Measurements from ENCODE around the gene ARL15. TPM values are rescaled to one million over a fixed set of nuclear protein-coding genes. Genes with fewer than 3 reads are reported as not detected.

ARL15 gene
- total RNA-seq, 4 donors from 2014 or later = 8.5 to 19.1 (median 12.0) TPM

- intact Hi-C loops (cut with DNase I) = no loop called here
- peaks cover 0 to 60% (median 0%) of the 10 kb centered on the region in 3 donors for H3K4me1 ChIP-seq
- H3K36me3 ChIP-seq = no peaks in the 10 kb centered on the region
- no peaks in the 10 kb centered on the region for H3K27me3 ChIP-seq
- TF ChIP-seq CTCF (IDR thresholded peaks at IDR 0.05) = no peak
- no peak for TF ChIP-seq POLR2A (IDR thresholded peaks at IDR 0.05)
- H3K4me3 ChIP-seq = no peak overlapping the region
- H3K27ac ChIP-seq = peak overlapping the region in 1 of 4 donors; percentile 14
- H3K9me3 ChIP-seq = no peaks in the 10 kb centered on the region
- no peak for DNase-seq
- 66 to 83% methylated on average over 8 of the region's 8 CpGs for WGBS, 2 donors
These were observed 14.6 kb downstream of the ARL15 start for GRCh38 chr5:54295651-54296276.

- DNase-seq = no peak
- Histone ChIP-seq H3K4me3 (no peak overlapping the region), H3K9me3 (no peaks in the 10 kb centered on the region), H3K27ac (no peak overlapping the region), H3K36me3 (no peaks in the 10 kb centered on the region), H3K4me1 (peaks cover 0 to 60% (median 0%) of the 10 kb centered on the region in 3 donors), H3K27me3 (no peaks in the 10 kb centered on the region)
- intact Hi-C loops (cut with DNase I) = no loop called here
- 80 to 91% methylated on average over 4 of the region's 5 CpGs for WGBS, 2 donors
- TF ChIP-seq POLR2A (IDR thresholded peaks at IDR 0.05) (no peak), CTCF (IDR thresholded peaks at IDR 0.05) (no peak)
These were observed 16.2 kb downstream of the ARL15 start for GRCh38 chr5:54294097-54294667.

GRCh38 chr5:54292866-54293265, 17.5 kb downstream of the ARL15 start:
- peaks cover 0 to 60% (median 0%) of the 10 kb centered on the region in 3 donors for H3K4me1 ChIP-seq
- no peaks in the 10 kb centered on the region for H3K36me3 ChIP-seq
- TF ChIP-seq POLR2A (IDR thresholded peaks at IDR 0.05) = no peak
- no peak for TF ChIP-seq CTCF (IDR thresholded peaks at IDR 0.05)
- intact Hi-C loops (cut with DNase I) = no loop called here
- H3K9me3 ChIP-seq = no peaks in the 10 kb centered on the region
- 64 to 77% methylated on average over 1 of the region's 1 CpG for WGBS, 2 donors
- no peaks in the 10 kb centered on the region for H3K27me3 ChIP-seq
- no peak overlapping the region for H3K4me3 ChIP-seq
- no peak overlapping the region for H3K27ac ChIP-seq
- no peak for DNase-seq

GRCh38 chr5:54291498-54291897, 18.9 kb downstream of the ARL15 start:
- intact Hi-C loops (cut with DNase I) = no loop called here
- 64 to 73% methylated on average over 3 of the region's 3 CpGs for WGBS, 2 donors
- no peak overlapping the region for H3K4me3 ChIP-seq
- H3K27me3 ChIP-seq = no peaks in the 10 kb centered on the region
- H3K36me3 ChIP-seq = no peaks in the 10 kb centered on the region
- no peak for TF ChIP-seq CTCF (IDR thresholded peaks at IDR 0.05)
- no peak for TF ChIP-seq POLR2A (IDR thresholded peaks at IDR 0.05)
- peak overlapping the region in 1 of 4 donors; percentile 13 for H3K27ac ChIP-seq
- H3K9me3 ChIP-seq = no peaks in the 10 kb centered on the region
- no peak for DNase-seq
- peaks cover 0 to 52% (median 0%) of the 10 kb centered on the region in 3 donors for H3K4me1 ChIP-seq

GRCh38 chr5:54289769-54290168, 20.6 kb downstream of the ARL15 start:
- Histone ChIP-seq H3K36me3 (no peaks in the 10 kb centered on the region), H3K4me3 (no peak overlapping the region), H3K9me3 (no peaks in the 10 kb centered on the region), H3K4me1 (peaks cover 0 to 42% (median 0%) of the 10 kb centered on the region in 3 donors), H3K27me3 (no peaks in the 10 kb centered on the region), H3K27ac (no peak overlapping the region)
- no peak for DNase-seq
- 92 to 100% methylated on average over 1 of the region's 1 CpG for WGBS, 2 donors
- intact Hi-C loops (cut with DNase I) = no loop called here
- TF ChIP-seq CTCF (IDR thresholded peaks at IDR 0.05) = no peak
- TF ChIP-seq POLR2A (IDR thresholded peaks at IDR 0.05) = no peak

All from esophagus squamous epithelium (tissue), 5 donors.